ENCODE results near the gene ACTN4. TPM values are rescaled to one million over a fixed set of nuclear protein-coding genes. Genes with fewer than 3 reads are reported as not detected.

The ACTN4 gene
- total RNA-seq, 4 donors from 2014 or later: 475 to 520 (median 507) TPM

DNA sequence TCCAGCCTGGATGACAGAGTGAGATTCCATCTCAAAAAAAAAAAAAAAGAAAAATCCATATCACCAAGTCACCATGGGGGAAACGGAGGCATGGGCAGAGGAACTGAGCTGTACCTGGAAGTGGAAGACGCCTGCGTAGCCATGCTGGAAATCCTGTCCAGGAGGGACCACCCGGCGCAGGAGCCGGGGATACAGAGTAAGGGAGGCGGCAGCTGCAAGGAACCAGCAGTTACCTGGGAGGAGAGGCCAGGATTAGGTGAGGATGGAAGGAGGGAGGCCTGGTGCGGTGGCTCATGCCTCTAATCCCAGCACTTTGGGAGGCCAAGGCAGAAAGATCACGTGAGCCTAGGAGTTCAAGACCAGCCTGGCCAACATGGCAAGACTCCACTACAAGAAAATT, 94.8 kb downstream of the ACTN4 start:
- Histone ChIP-seq H3K36me3 (no peaks in the 10 kb centered on the region), H3K9me3 (no peaks in the 10 kb centered on the region), H3K27me3 (no peaks in the 10 kb centered on the region), H3K27ac (no peak overlapping the region), H3K4me3 (no peak overlapping the region), H3K4me1 (peaks cover under 1% of the 10 kb centered on the region)
- WGBS: 94% methylated on average over 9 of the region's 9 CpGs
- TF ChIP-seq EP300 (IDR thresholded peaks at IDR 0.05) (no peak), POLR2A (IDR thresholded peaks at IDR 0.05) (no peak), POLR2AphosphoS5 (IDR thresholded peaks at IDR 0.05) (no peak)
- TF ChIP-seq, protein P1, sequence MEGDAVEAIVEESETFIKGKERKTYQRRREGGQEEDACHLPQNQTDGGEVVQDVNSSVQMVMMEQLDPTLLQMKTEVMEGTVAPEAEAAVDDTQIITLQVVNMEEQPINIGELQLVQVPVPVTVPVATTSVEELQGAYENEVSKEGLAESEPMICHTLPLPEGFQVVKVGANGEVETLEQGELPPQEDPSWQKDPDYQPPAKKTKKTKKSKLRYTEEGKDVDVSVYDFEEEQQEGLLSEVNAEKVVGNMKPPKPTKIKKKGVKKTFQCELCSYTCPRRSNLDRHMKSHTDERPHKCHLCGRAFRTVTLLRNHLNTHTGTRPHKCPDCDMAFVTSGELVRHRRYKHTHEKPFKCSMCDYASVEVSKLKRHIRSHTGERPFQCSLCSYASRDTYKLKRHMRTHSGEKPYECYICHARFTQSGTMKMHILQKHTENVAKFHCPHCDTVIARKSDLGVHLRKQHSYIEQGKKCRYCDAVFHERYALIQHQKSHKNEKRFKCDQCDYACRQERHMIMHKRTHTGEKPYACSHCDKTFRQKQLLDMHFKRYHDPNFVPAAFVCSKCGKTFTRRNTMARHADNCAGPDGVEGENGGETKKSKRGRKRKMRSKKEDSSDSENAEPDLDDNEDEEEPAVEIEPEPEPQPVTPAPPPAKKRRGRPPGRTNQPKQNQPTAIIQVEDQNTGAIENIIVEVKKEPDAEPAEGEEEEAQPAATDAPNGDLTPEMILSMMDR (IDR thresholded peaks at IDR 0.05): no peak
- DNase-seq (ENCODE audit: low spot score in 2 of 2): no peak

DNA sequence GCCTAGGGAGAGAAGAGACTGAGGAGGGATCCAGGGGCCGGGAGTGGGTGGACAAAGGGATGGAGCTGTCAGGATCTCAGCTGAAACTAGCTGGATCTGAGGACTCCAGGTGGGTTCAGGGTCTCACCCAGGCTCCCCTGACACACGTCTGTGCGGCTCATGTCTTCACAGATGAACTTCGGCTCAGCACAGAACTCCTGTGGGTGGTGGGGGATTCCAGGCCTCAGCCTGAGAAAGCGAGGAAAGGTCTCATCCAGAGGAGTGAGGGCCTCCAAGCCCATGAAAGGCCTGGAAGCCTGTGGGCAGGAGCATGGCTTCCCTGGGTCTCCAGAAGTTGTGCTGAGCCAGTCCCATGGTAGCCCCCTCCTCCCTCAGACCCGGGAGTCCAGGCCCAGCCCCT, 95.5 kb downstream of the ACTN4 start:
- DNase-seq (ENCODE audit: low spot score in 2 of 2): no peak
- Histone ChIP-seq H3K36me3 (no peaks in the 10 kb centered on the region), H3K9me3 (no peaks in the 10 kb centered on the region), H3K27ac (no peak overlapping the region), H3K4me3 (no peak overlapping the region), H3K4me1 (no peaks in the 10 kb centered on the region), H3K27me3 (no peaks in the 10 kb centered on the region)
- WGBS: 77% methylated on average over 5 of the region's 6 CpGs
- TF ChIP-seq POLR2AphosphoS5 (IDR thresholded peaks at IDR 0.05): no peak
- TF ChIP-seq EP300 (IDR thresholded peaks at IDR 0.05): no peak
- no peak for TF ChIP-seq POLR2A (IDR thresholded peaks at IDR 0.05)
- TF ChIP-seq, protein P1 (IDR thresholded peaks at IDR 0.05): no peak

DNA sequence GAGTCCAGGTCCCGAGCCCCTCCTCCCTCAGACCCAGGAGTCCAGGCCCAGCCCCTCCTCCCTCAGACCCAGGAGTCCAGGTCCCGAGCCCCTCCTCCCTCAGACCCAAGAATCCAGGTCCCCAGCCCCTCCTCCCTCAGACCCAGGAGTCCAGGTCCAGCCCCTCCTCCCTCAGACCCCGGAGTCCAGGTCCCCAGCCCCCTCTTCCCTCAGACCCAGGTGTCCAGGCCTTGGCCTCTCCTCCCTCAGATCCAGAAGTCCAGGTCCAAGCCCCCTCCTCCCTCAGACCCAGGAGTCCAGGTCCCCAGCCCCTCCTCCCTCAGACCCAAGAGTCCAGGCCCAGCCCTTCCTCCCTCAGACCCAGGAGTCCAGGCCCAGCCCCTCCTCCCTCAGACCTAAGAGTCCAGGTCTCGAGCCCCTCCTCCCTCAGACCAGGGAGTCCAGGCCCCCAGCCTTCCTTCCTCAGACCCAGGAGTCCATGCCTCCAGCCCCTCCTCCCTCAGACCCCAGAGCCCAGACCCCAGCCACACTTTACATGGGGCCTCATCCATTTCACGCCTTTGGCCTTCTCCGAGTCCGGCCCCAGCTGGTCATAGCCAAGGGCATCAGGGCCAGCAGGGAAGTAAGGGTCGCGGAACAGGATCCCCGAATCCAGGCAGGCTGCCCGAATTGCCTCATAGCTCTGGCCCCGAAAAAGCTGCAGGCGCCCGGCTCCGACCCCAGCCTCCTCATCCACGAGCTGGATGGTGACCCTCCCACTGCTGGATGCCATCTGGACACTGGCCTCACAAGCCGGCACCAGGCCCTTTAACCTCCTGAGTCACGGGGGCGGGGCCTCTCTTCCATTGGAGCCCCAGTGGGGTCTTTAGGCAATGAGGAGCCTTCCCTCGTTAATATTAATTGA, 96.2 kb downstream of the ACTN4 start:
- H3K4me3 ChIP-seq: no peak overlapping the region
- H3K27ac ChIP-seq: no peak overlapping the region
- H3K27me3 ChIP-seq: no peaks in the 10 kb centered on the region
- no peaks in the 10 kb centered on the region for H3K4me1 ChIP-seq
- DNase-seq (ENCODE audit: low spot score in 2 of 2): no peak
- WGBS: 70% methylated on average over 19 of the region's 20 CpGs
- no peaks in the 10 kb centered on the region for H3K36me3 ChIP-seq
- no peaks in the 10 kb centered on the region for H3K9me3 ChIP-seq
- no peak for TF ChIP-seq POLR2A (IDR thresholded peaks at IDR 0.05)
- TF ChIP-seq, protein P1 (IDR thresholded peaks at IDR 0.05): no peak
- no peak for TF ChIP-seq EP300 (IDR thresholded peaks at IDR 0.05)
- no peak for TF ChIP-seq POLR2AphosphoS5 (IDR thresholded peaks at IDR 0.05)

DNA sequence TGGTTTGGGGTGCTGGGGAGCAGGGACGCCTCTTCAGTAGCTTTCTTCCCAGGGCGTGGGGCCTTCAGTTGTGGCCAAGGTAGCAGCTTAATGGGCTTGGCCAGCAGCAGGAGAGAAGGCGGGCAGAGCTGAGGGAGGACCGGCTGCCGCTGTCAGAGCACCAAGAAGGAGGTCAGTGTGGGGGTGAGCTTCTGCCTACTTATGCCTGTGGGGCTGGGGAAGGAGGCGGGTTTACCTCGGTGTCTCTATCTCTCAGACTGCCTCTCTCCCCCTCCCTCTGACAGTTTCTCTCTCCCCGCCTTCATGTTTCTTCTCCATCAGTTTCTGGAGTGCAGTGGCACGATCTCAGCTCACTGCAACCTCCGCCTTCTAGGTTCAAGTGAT, 96.8 kb downstream of the ACTN4 start, which contains the start of gene CAPN12:
Gene CAPN12 (minus strand): TSS at position 177 of the 384 bp plus-strand sequence. CDS start 309 bp downstream, outside the sequence.
- H3K4me1 ChIP-seq: no peaks in the 10 kb centered on the region
- H3K27me3 ChIP-seq: no peaks in the 10 kb centered on the region
- DNase-seq (ENCODE audit: low spot score in 2 of 2): no peak
- no peaks in the 10 kb centered on the region for H3K36me3 ChIP-seq
- 81% methylated on average over 8 of the region's 10 CpGs for WGBS
- H3K27ac ChIP-seq: no peak within 1 kb of the TSS
- H3K9me3 ChIP-seq: no peaks in the 10 kb centered on the region
- TF ChIP-seq, protein P1 (IDR thresholded peaks at IDR 0.05): no peak
- TF ChIP-seq POLR2AphosphoS5 (IDR thresholded peaks at IDR 0.05): no peak
- no peak for TF ChIP-seq EP300 (IDR thresholded peaks at IDR 0.05)
- TF ChIP-seq POLR2A (IDR thresholded peaks at IDR 0.05): no peak
- no peak within 1 kb of the TSS for H3K4me3 ChIP-seq

DNA sequence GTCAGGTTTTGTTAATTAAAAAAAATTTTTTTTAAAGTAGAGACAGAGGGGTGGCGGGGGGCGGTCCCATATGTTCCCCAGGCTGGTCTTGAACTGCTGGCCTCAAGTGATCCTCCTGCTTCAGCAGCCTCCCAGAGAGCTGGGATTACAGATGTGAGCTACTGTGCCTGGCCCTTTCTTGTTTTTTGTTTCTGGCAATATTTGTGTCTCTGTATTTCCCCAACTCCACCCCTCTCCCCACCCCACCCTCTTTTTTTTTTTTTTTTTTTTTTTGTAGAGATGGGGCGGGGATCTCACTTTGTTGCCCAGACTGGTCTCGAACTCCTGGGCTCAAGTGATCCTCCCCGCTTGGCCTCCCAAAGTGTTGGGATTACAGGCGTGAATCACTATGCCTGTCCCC, 97.4 kb downstream of the ACTN4 start:
- Histone ChIP-seq H3K36me3 (no peaks in the 10 kb centered on the region), H3K4me3 (no peak overlapping the region), H3K27me3 (no peaks in the 10 kb centered on the region), H3K9me3 (no peaks in the 10 kb centered on the region), H3K4me1 (no peaks in the 10 kb centered on the region), H3K27ac (no peak overlapping the region)
- DNase-seq (ENCODE audit: low spot score in 2 of 2): no peak
- TF ChIP-seq EP300 (IDR thresholded peaks at IDR 0.05) (no peak), POLR2AphosphoS5 (IDR thresholded peaks at IDR 0.05) (no peak), POLR2A (IDR thresholded peaks at IDR 0.05) (no peak)
- TF ChIP-seq, protein P1 (IDR thresholded peaks at IDR 0.05): no peak
- 66% methylated on average over 6 of the region's 6 CpGs for WGBS
